ENCODE results near the gene FES.

GRCh38 chr15:90840157-90840855, 44.0 kb upstream of the FES start:
- TF ChIP-seq, protein P1, sequence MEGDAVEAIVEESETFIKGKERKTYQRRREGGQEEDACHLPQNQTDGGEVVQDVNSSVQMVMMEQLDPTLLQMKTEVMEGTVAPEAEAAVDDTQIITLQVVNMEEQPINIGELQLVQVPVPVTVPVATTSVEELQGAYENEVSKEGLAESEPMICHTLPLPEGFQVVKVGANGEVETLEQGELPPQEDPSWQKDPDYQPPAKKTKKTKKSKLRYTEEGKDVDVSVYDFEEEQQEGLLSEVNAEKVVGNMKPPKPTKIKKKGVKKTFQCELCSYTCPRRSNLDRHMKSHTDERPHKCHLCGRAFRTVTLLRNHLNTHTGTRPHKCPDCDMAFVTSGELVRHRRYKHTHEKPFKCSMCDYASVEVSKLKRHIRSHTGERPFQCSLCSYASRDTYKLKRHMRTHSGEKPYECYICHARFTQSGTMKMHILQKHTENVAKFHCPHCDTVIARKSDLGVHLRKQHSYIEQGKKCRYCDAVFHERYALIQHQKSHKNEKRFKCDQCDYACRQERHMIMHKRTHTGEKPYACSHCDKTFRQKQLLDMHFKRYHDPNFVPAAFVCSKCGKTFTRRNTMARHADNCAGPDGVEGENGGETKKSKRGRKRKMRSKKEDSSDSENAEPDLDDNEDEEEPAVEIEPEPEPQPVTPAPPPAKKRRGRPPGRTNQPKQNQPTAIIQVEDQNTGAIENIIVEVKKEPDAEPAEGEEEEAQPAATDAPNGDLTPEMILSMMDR (IDR thresholded peaks at IDR 0.05) = no peak
- no peak for TF ChIP-seq POLR2A (IDR thresholded peaks at IDR 0.05)
